ENCODE measurements around the gene FXYD5.
A peak's percentile ranks its signal among the peaks of the same experiment; 100 is the strongest.

The FXYD5 gene

GRCh38 chr19:35138305-35138892 is 16.1 kb upstream of the FXYD5 start, which contains the start of gene FXYD1:
TSS of gene FXYD1 (plus strand) at chr19:35138824. CDS start at chr19:35140080, 1,256 bp downstream.
- DNase-seq (ENCODE audit: low spot score): no peak

- DNase-seq (ENCODE audit: low spot score): no peak
Measured at GRCh38 chr19:35140207-35140961, 14.2 kb upstream of the FXYD5 start.

GRCh38 chr19:35140962-35141836 is 13.3 kb upstream of the FXYD5 start:
- peak; percentile 96 for DNase-seq (ENCODE audit: low spot score)

- no peak for DNase-seq (ENCODE audit: low spot score)
Measured at GRCh38 chr19:35141837-35142605, 12.5 kb upstream of the FXYD5 start.

- DNase-seq (ENCODE audit: low spot score): no peak
Measured at GRCh38 chr19:35142606-35143230, 11.8 kb upstream of the FXYD5 start.

GRCh38 chr19:35143231-35143715 is 11.3 kb upstream of the FXYD5 start, which contains the start of gene FXYD7:
TSS of gene FXYD7 (plus strand) at chr19:35143255. CDS start at chr19:35143334, 79 bp downstream.
- no peak for DNase-seq (ENCODE audit: low spot score)

GRCh38 chr19:35143818-35144217 is 10.7 kb upstream of the FXYD5 start:
- no peak for DNase-seq (ENCODE audit: low spot score)

- DNase-seq (ENCODE audit: low spot score): no peak
Measured at GRCh38 chr19:35144259-35144599, 10.3 kb upstream of the FXYD5 start.

- no peak for DNase-seq (ENCODE audit: low spot score)
Measured at GRCh38 chr19:35144600-35145436, 9.7 kb upstream of the FXYD5 start.

GRCh38 chr19:35146746-35147459 is 7.6 kb upstream of the FXYD5 start:
- no peak for DNase-seq (ENCODE audit: low spot score)

GRCh38 chr19:35149463-35149862 is 5.1 kb upstream of the FXYD5 start:
- DNase-seq (ENCODE audit: low spot score): peak; percentile 1

GRCh38 chr19:35150445-35150844 is 4.1 kb upstream of the FXYD5 start:
- peak; percentile 0 for DNase-seq (ENCODE audit: low spot score)

- DNase-seq (ENCODE audit: low spot score): peak; percentile 0
Measured at GRCh38 chr19:35151273-35152065, 3.1 kb upstream of the FXYD5 start.

- DNase-seq (ENCODE audit: low spot score): peak; percentile 0
Measured at GRCh38 chr19:35153129-35153522, 1.4 kb upstream of the FXYD5 start.

- DNase-seq (ENCODE audit: low spot score): peak; percentile 1
Measured at GRCh38 chr19:35153701-35154524, 622 bp upstream of the FXYD5 start.

GRCh38 chr19:35155441-35155840 is 906 bp downstream of the FXYD5 start:
- DNase-seq (ENCODE audit: low spot score): no peak

GRCh38 chr19:35155981-35156672 is 1.6 kb downstream of the FXYD5 start:
- DNase-seq (ENCODE audit: low spot score): no peak
